Fibroblast of skin of right biceps (primary cell): ENCODE data around the gene IGFLR1.
"Not testable (repeated sequence)": the region's sequence is repeated elsewhere in the genome, so short reads cannot be mapped to it uniquely, and the experiment has no call there.

Experiments
- DNase-seq: peaks from one replicate; pipeline ENCODE4 v3.0.0-alpha.2; 2013

The IGFLR1 gene

DNA sequence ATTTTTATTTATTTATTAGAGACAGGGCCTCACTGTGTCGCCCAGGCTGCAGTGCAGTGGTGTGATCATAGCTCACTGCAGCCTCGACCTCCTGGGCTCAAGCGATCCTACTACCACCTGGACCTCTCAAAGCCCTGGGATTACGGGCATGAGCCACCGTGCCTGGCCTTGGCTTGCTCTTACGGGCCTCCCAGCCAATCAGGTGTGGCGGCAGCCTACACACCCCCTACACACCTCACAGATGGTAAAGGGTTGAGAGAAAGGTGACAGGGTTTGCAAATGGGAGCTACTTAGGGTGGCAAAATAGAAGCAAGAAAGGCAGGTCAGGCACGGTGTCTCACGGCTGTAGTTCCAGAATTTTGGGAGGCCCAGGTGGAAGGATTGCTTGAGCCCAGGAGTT is 38.9 kb downstream of the IGFLR1 start:
- DNase-seq = no peak

DNA sequence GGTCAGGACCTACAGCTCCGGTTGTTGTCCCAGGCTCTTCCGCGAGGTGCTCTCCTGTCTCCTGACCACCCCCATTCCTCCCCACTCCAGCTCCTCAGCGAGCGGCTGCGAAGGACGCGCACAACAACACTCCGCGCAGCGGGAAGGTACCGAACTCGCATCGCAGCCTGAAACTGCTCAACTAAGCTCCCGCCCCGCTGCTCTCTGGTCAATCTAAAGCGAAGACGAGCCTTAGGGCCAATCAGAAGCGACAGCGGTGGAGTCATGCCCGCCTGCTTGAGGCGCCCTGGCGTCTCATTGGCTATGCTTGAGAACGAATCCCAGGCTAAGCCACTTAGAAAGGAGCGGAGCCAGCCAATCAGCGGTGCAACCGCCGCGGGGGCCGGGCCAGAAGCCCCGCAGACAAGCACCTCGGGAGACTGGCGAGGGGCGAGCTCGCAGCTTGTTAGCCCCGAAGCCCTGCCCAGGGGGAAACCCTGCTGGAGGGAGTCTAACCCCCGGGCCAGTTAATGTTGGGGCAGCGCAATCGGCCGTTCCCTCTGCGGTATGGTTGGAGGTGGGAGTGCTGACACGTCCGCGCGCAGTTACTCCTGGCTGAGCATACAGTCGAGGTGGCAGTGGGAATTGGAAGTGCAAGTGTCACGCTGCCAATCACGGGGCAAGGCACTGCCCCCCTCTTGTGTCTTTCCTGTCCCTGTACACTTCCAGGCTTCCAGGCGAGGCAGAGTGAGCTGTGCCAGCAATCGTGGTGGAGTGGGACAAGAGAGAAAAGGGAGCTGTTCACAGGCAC is 39.8 kb downstream of the IGFLR1 start:
- DNase-seq = peak; percentile 97

DNA sequence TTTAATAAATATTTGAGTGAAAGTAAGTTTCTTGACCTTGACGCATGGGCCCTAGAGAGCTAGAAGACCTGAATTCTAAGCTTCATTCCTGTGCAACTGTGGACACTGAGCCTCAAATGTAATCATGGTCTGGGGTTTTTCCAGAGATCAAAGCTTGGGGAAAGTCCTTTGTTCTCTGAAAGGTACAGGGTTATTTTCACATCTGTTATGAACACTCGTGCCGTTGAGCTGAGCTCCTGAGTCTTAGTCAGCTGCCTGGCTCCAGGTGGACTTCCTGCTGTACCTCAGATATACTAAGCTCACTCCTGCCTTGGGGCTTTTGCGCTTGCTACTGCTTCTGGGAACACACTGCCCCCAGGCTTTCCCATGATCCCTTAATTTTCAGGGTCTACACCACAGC is 45.4 kb downstream of the IGFLR1 start:
- no peak for DNase-seq

DNA sequence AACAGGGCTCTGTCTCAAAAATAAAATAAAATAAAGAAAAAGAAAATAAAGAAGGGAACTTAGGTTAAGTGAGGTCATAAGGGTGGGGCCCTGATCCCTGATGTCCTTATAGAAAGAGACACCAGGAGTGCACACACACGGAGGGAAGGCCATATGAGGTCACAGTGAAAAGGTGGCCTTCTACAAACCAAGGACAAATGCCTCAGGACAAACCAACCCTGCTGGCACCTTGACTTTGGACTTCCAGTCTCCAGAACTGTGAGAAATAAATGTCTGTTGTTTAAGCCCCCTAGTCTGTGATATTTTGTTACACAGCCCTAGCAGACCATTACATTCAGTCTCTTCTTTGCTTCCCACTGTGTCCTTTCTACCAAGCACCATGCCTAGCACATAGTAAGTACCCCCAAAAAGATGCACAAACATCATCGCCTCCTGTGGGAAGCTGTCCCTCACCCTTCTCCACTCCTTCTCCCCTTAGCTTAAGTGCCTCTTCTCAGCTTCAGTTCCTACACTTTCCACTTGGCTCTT is 46.3 kb downstream of the IGFLR1 start:
- no peak for DNase-seq

DNA sequence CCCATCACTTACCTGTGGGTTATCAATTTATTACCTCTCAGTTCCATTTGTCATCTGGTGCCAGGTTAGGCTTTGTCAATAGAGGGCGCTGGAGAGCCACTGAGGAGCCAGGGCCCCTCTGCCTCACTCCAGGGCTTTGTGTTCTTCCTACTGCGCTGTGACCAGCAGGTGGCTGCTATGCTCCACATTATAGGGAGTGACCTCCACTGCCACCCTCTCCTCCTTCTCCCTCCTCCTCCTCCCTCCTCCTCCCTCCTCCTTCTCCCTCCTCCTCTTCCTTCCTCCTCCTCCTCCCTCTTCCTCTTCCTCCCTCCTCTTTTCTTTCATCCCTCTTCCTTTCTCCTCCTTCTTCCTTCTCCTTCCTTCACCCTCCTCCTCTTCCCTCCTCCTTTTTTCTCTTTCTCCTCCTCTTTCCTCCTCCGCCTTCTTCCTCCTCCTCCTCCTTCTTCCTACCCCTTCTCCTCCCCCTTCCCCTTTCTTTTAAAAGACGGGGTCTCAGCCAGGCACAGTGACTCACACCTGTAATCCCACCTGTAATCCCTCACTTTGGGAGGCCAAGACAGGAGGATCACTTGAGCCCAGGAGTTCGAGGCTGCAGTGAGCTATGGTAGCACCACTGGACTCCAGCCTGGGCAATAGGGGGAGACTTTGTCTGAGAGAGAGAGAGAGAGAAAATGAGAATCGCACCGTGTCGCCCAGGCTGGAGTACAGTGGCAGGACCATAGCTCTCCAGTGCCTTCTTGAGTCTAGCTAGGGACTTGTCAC is 48.2 kb downstream of the IGFLR1 start:
- peak; percentile 83 for DNase-seq

DNA sequence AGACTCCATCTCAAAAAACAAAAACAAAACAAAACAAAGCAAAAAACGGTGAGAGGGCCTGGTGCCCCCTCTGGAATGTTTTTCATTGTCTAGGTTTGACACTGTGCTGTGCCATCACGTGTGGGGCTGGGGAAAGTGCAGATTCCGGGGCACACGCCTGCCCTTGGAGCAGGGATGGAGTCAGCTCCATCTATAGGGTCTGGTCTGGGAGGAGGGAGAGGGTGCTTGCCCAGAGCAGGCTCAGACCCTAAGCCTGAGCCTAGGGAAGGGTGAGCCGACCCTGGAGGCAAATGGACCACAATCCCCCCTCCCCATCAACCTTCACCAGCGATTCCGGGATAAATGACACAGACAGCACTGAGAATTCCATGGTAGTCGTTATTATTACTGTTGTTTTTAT is 48.8 kb downstream of the IGFLR1 start:
- DNase-seq = no peak

DNA sequence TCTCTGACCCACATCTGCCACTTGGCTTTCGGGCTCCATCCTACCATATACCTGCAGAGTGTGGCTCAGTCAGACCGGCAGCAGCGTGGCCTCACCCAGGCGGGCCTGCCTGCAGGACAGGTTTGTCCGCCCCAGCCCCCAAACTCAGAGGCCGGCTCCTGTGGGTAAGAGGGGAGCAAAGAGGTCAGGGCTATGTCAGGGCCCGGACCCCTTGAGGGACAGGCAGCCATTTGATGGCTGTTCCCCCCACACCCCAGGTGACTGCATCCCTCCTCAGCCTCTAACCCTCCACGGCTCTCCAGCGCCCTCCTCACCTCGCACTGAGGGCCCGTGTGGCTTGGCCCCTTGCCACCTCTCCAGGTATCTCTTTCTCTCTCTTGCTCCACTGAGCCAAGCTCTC is 50.2 kb downstream of the IGFLR1 start:
- DNase-seq = no peak

DNA sequence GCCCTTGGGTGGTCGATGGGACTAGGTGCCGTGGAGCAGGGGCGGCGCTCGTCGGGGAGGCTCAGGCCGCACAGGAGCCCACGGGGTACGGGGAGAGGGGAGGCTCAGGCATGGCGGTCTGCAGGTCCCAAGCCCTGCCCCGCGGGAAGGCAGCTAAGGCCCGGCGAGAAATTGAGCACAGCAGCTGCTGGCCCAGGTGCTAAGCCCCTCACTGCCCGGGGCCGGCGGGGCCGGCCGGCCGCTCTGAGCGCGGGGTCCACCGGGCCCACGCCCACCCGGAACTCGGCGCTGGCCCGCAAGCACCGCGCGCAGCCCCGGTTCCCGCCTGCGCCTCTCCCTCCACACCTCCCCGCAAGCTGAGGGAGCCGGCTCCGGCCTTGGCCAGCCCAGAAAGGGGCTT is 51.1 kb downstream of the IGFLR1 start:
- DNase-seq = not testable (repeated sequence)

DNA sequence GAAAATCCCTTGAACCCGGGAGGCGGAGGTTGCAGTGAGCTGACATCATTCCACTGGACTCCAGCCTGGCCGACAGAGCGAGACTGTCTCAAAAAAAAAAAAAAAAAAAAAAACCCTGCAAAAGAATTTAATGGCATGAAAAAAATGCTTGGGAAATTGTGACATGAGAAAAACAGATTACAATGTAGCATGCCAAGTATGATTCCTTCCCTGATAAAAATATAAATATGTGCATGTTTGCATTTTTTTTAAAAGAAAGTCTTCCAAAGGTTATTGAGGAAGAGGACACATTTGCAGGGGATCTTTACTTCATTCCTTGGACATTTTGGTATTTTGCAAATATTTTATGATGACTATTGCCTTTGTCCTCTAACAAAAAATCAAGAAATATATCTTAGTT is 52.4 kb downstream of the IGFLR1 start:
- DNase-seq = peak; percentile 18
